ENCODE measurements around the gene SMCO3. TPM values are rescaled to one million over a fixed set of nuclear protein-coding genes. Genes with fewer than 3 reads are reported as not detected.
A peak's percentile ranks its signal among the peaks of the same experiment; 100 is the strongest.

SMCO3 gene
- total and polyA plus RNA-seq, 2 experiments from 2014 or later: 1.4 to 3.2 TPM

- H3K36me3 ChIP-seq (replicated peaks; ENCODE audit: insufficient read depth, low read depth): no peaks in the 10 kb centered on the region
- H3K4me1 ChIP-seq (ENCODE audit: insufficient read depth): no peaks in the 10 kb centered on the region
- no peaks in the 10 kb centered on the region for H3K9me3 ChIP-seq (ENCODE audit: low read depth)
- no peak for DNase-seq (ENCODE audit: low spot score)
- H3K4me2 ChIP-seq: no peak overlapping the region
- H3K4me3 ChIP-seq: no peak overlapping the region
- H2AFZ ChIP-seq: no peak overlapping the region
- no peaks in the 10 kb centered on the region for H3K79me2 ChIP-seq
- 50% methylated on average over 6 of the region's 6 CpGs for WGBS (ENCODE audit: low lambda C conversion rate, missing lambda C conversion rate)
- TF ChIP-seq EZH2phosphoT487 (IDR thresholded peaks at IDR 0.05; ENCODE audit: low read depth, severe bottlenecking, unreplicated experiment) (no peak), CTCF (IDR thresholded peaks at IDR 0.05; ENCODE audit: poor library complexity) (no peak), EZH2 (IDR thresholded peaks at IDR 0.05; ENCODE audit: borderline replicate concordance) (no peak)
- no peaks in the 10 kb centered on the region for H3K27me3 ChIP-seq
- H3K27ac ChIP-seq: peak overlapping the region; percentile 38
- no peaks in the 10 kb centered on the region for H4K20me1 ChIP-seq (ENCODE audit: insufficient read depth, poor library complexity, severe bottlenecking)
- H3K9me2 ChIP-seq (replicated peaks; ENCODE audit: insufficient read depth): no peaks in the 10 kb centered on the region
Measured at GRCh38 chr12:14854586-14855183, 40.7 kb upstream of the SMCO3 start.

DNA sequence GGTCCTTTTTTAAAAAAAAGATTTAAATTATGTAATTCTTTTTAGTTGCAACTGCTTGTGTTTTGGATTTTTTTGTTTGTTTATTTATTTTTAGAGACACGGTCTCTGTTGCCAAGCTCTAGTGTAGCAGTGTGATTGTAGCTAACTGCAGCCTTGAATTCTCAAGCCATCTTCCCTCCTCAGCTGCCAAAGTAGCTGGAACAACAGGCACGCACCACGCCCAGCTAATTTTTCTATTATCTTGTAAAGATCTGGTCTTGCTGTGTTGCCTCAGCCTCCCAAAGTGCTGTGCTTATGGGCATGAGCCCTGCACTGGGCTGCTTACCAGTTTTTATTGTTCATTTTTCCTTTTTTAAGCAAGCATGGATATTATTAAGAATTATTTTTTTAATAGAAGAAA lies 40.0 kb upstream of the SMCO3 start:
- Histone ChIP-seq H3K9me3 (ENCODE audit: low read depth) (no peaks in the 10 kb centered on the region), H3K27ac (peak overlapping the region; percentile 11), H3K4me3 (no peak overlapping the region), H3K27me3 (no peaks in the 10 kb centered on the region), H3K36me3 (replicated peaks; ENCODE audit: insufficient read depth, low read depth) (no peaks in the 10 kb centered on the region), H2AFZ (no peak overlapping the region), H3K4me2 (no peak overlapping the region), H3K79me2 (no peaks in the 10 kb centered on the region), H3K4me1 (ENCODE audit: insufficient read depth) (no peaks in the 10 kb centered on the region), H3K9me2 (replicated peaks; ENCODE audit: insufficient read depth) (no peaks in the 10 kb centered on the region), H4K20me1 (ENCODE audit: insufficient read depth, poor library complexity, severe bottlenecking) (no peaks in the 10 kb centered on the region)
- no peak for DNase-seq (ENCODE audit: low spot score)
- no peak for TF ChIP-seq CTCF (IDR thresholded peaks at IDR 0.05; ENCODE audit: poor library complexity)
- no peak for TF ChIP-seq EZH2 (IDR thresholded peaks at IDR 0.05; ENCODE audit: borderline replicate concordance)
- TF ChIP-seq EZH2phosphoT487 (IDR thresholded peaks at IDR 0.05; ENCODE audit: low read depth, severe bottlenecking, unreplicated experiment): no peak
- 52% methylated on average over 3 of the region's 3 CpGs for WGBS (ENCODE audit: low lambda C conversion rate, missing lambda C conversion rate)

DNA sequence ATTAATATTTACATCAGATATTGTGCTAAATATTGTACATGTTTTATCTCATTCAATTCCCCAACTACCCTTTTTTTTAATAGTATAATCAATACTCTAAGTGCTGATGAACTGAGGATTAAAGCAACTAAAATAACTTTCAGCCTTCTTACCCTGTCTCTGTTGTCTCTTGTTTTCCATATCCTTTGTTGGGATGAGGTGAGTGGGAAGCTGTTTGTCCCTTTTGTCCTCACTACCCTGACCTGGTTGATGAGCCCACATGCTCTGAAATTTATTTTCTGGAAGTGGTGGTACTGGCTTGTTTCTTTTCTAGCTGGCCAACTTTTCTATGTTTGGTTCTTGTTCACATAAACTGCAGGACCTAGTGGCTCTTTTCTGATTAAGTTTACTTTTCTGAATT lies 38.9 kb upstream of the SMCO3 start:
- Histone ChIP-seq H3K4me1 (ENCODE audit: insufficient read depth) (no peaks in the 10 kb centered on the region), H4K20me1 (ENCODE audit: insufficient read depth, poor library complexity, severe bottlenecking) (no peaks in the 10 kb centered on the region), H3K9me2 (replicated peaks; ENCODE audit: insufficient read depth) (no peaks in the 10 kb centered on the region), H3K27ac (no peak overlapping the region), H3K36me3 (replicated peaks; ENCODE audit: insufficient read depth, low read depth) (no peaks in the 10 kb centered on the region), H3K79me2 (no peaks in the 10 kb centered on the region), H3K27me3 (no peaks in the 10 kb centered on the region), H3K9me3 (ENCODE audit: low read depth) (no peaks in the 10 kb centered on the region), H3K4me2 (no peak overlapping the region), H3K4me3 (no peak overlapping the region), H2AFZ (no peak overlapping the region)
- TF ChIP-seq CTCF (IDR thresholded peaks at IDR 0.05; ENCODE audit: poor library complexity): no peak
- no peak for TF ChIP-seq EZH2phosphoT487 (IDR thresholded peaks at IDR 0.05; ENCODE audit: low read depth, severe bottlenecking, unreplicated experiment)
- TF ChIP-seq EZH2 (IDR thresholded peaks at IDR 0.05; ENCODE audit: borderline replicate concordance): no peak
- no peak for DNase-seq (ENCODE audit: low spot score)
